GM18499 (cell line): ENCODE results near the gene JMJD1C.
A peak's percentile ranks its signal among the peaks of the same experiment; 100 is the strongest.
"Not testable (repeated sequence)": the region's sequence is repeated elsewhere in the genome, so short reads cannot be mapped to it uniquely, and the experiment has no call there.

ENCODE experiments used
- ATAC-seq: cut with Tn5 transposase; IDR thresholded peaks from one replicate; pipeline ENCODE4 v1.9.1; 2021; ENCODE audit warnings: moderate number of reproducible peaks; ENCODE audit not compliant: insufficient read depth, unreplicated experiment

JMJD1C gene

GRCh38 chr10:63412304-63412703, 53.5 kb downstream of the JMJD1C start:
- no peak for ATAC-seq

DNA sequence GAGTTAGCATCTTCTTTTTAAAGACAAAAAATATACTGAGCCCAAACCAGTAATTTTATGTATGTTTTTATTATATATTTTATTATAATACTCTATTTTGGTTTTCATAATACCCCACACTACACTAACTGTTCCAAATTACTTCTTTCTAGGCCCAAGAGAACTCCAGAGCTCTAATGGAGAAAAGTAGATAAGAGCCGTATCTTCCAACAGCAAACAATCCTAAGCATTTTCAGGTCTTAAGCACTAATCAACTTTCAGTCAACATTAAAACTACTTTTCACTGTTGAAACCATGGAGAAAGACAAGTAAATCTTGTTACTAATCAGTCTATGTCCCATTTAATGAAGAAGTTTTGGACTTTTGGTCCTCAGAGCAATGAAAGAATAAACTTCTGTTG, 55.1 kb downstream of the JMJD1C start:
- ATAC-seq = no peak

DNA sequence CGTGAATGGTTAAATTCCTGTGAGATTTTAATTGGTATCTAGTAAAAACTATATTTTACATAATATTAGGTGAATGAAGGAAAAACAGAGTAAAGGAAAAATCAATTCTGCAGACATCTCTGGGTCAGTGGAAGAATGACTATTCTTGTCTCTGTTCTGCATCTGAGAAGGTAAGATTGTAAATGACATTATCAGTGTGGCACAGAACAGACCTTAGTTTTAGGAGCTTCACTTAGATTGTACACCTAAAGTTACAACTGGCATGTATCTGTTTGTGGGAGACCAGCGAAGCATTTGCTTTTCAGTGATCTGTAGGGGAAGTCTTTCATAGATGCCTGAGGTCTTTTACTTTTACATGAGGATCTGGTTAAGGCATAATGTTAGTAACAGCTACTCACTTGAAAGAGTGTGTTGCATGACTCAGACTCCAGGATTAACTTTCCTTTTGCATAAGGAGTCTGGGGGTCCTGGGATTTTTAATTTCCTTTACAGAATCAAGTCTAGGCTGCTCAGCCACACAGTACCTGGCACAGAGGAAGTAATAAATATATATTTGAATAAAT, 56.2 kb downstream of the JMJD1C start:
- no peak for ATAC-seq

- ATAC-seq = no peak
These were observed 58.6 kb downstream of the JMJD1C start for GRCh38 chr10:63407136-63407662.

GRCh38 chr10:63396133-63396761, 69.5 kb downstream of the JMJD1C start:
- no peak for ATAC-seq

DNA sequence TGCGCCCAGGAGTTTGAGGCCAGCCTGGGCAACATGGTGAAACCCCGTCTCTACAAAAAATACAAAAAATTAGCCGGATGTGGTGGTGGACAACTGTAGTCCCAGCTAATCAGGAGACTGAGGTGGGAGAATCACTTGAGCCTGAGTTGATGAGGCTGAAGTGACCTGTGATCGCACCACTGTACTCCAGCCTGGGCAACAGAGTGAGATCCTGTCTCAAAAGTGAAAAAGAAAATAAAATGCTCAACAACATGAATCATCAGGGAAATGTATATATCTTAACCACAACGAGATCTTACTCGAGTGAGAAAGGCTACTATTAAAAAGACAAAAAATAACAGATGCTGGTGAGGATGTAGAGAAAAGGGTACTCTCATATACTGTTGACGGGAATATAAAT, 72.7 kb downstream of the JMJD1C start:
- no peak for ATAC-seq

- ATAC-seq = no peak
These were observed 73.6 kb downstream of the JMJD1C start for GRCh38 chr10:63392224-63392623.

DNA sequence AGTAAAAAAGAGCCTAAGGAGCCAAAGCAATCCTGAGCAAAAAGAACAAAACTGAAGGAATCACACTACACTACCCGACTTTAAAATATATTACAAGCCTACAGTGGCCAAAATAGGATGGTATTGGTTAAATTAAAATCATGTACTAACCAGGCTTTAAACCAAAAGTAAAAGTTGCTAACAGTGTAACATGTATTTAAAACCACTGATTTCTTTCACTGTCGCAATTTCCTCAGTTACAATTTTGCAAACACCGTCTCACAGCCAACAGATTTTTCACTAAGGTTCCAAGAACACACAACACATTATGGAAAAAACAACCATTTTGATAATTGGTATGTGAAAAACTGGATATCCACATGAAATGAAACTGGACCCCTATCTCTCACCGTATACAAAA, 74.0 kb downstream of the JMJD1C start:
- ATAC-seq = no peak

DNA sequence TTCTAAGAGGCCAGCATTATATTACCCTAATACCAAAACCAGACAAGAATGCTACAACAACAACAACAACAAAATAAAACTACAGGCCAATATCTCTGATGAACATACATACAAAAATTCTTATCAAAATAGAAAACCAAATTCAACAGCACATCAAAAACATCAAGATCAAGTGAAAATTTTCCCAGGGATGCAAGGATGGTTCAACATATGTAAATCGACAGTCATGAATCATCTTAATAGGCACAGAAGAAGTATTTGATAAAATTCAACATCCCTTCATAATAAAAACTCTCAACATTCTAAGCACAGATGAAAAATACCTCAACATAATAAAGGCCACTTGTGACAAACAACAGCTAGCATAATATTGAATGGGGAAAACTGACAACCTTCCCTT, 75.3 kb downstream of the JMJD1C start:
- ATAC-seq = no peak

- peak; percentile 71 for ATAC-seq
These were observed 77.3 kb downstream of the JMJD1C start for GRCh38 chr10:63388421-63389031.

DNA sequence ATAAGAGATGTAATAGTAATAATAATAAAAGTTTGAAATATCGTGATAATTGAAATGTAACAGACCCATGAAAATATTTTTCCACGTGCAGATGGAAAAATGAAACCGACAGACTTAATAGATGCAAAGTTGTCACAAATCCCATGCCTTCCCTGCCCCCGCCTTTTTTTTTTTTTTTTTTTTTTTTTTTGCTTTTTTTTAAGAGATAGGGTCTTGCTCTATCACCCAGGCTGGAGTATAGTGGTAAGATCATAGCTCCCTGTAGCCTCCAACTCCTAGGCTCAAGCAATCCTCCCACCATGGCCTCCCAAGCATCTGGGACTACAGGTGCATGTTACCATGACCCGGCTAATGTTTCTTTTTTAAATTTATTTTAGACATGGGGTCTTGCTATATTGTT, 80.5 kb downstream of the JMJD1C start:
- no peak for ATAC-seq

DNA sequence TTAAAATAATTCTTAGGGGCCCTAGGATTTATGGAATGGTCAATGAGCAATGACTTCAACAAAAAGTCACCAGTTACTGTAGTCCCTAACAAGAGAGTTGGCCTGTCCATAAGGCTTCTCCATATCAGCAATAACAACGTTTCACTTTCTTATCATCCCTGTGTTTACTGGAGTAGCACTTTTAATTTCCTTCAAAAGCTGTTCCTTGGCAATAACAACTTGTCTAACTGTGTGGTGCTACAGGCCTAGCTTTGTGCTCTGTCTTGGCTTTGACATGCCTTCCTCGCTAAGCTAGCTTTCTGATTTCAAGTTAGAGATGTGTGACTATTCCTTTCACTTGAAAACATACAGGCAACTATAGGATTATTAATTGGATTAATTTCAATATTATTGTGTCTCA, 81.1 kb downstream of the JMJD1C start:
- no peak for ATAC-seq

- ATAC-seq = no peak
These were observed 81.8 kb downstream of the JMJD1C start for GRCh38 chr10:63384001-63384400.

- ATAC-seq = no peak
These were observed 82.6 kb downstream of the JMJD1C start for GRCh38 chr10:63383141-63383540.

DNA sequence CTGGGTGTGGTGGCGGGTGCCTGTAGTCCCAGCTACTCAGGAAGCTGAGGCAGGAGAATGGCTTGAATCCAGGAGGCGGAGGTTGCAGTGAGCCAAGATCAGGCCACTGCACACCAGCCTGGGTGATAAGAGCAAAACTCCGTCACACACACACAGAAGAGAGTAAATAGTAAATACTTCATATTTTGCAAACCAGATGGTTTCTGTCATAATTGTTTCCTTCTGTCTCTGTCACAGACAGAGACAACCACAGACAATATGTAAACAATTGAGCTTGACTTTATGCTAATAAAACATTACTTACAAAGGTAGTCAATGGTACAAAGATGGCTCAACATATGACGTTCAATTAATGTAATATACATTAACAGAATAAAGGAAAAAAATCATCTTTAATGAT, 83.7 kb downstream of the JMJD1C start:
- ATAC-seq = no peak

GRCh38 chr10:63377305-63377661, 88.5 kb downstream of the JMJD1C start:
- not testable (repeated sequence) for ATAC-seq

- peak; percentile 97 for ATAC-seq
These were observed 89.0 kb downstream of the JMJD1C start for GRCh38 chr10:63376560-63377304.

DNA sequence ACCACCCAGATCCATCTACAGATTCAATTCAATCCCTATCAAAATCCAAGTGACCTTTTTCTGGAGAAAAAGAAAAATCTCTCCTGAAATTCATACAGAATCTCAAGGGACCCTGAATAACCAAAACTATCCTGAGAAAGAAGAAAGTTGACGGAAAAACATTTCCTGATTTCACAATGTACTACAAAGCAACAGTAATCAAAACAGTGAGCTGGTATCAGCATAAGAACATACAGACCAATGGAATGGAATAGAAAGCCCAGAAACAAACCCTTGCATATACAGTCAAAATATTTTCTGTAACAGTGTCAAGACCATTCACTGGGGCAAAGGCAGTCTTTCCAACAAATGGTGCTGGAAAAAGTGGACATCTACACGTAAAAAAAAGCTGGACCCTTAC, 89.9 kb downstream of the JMJD1C start:
- ATAC-seq = no peak

GRCh38 chr10:63375458-63375857, 90.3 kb downstream of the JMJD1C start:
- no peak for ATAC-seq

GRCh38 chr10:63374991-63375390, 90.8 kb downstream of the JMJD1C start:
- no peak for ATAC-seq

GRCh38 chr10:63373176-63373575, 92.6 kb downstream of the JMJD1C start:
- ATAC-seq = no peak
